Smooth muscle cell of bladder (primary cell): Measurements from ENCODE around the gene ASAP2. TPM values are rescaled to one million over a fixed set of nuclear protein-coding genes. Genes with fewer than 3 reads are reported as not detected.

Source experiments
- total RNA-seq: library from RNA; depleted of rRNA; stranded (reverse); fragments of >200 nt; gene quantifications from 2 replicates; pipeline ENCODE4 v1.2.3, GENCODE V29; 2014

The ASAP2 gene
- total RNA-seq, result 15.1 and 16.9 TPM in 2 replicates

GRCh38 chr2:9205963-9206948 is at the start of gene ASAP2:
ASAP2 (plus strand) TSS chr2:9206812; CDS start chr2:9207105, 293 bp downstream.

GRCh38 chr2:9423100-9423921 is 216.7 kb downstream of the ASAP2 start, which contains the start of the genes CPSF3 and ITGB1BP1:
CPSF3 (plus strand) TSS chr2:9423654; CDS start chr2:9423774, 120 bp downstream.
ITGB1BP1 (minus strand) TSS chr2:9423528; CDS start chr2:9418697, 4,831 bp downstream.

Other genes with a start within 250 kb of the ASAP2 start
- 38.8 and 39.4 TPM in 2 replicates for gene MBOAT2, start 203.1 kb upstream of the ASAP2 start, total RNA-seq
- gene ITGB1BP1, start 216.7 kb downstream of the ASAP2 start, total RNA-seq, result 33.7 and 56.9 TPM in 2 replicates
- gene CPSF3, start 216.8 kb downstream of the ASAP2 start, total RNA-seq, result 45.2 and 49.5 TPM in 2 replicates